GM21619 (cell line): Measurements from ENCODE around the gene CRYBG1.
"Not testable (repeated sequence)": the region's sequence is repeated elsewhere in the genome, so short reads cannot be mapped to it uniquely, and the experiment has no call there.

Experiments used
- ATAC-seq: cut with Tn5 transposase; IDR thresholded peaks from one replicate; pipeline ENCODE4 v1.9.1; 2021; ENCODE audit not compliant: unreplicated experiment

Gene CRYBG1

GRCh38 chr6:106490974-106491373, 130.5 kb downstream of the CRYBG1 start:
- ATAC-seq: no peak

GRCh38 chr6:106495014-106495413, 134.5 kb downstream of the CRYBG1 start:
- ATAC-seq: no peak

DNA sequence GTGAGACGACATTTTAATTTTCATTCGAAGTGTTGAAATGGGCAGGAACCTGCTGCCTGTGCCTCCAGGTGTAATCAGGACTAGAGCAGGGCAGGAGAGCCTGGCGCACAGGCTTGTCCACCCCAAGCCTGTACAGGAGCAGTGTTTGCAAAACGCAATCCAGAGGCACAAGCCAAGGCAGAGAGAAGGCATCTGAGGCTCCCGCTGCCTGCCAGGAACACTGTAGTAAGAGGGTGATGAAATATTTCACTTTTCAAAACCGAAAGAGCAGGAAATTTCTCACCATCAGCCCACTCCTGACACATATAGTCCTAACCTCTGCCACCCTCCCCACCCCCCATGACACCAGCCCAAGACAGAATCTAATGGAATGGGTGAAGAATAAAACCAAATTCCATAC, 136.3 kb downstream of the CRYBG1 start:
- ATAC-seq: no peak

- ATAC-seq: no peak
These were observed 141.4 kb downstream of the CRYBG1 start for GRCh38 chr6:106501960-106502371.

- ATAC-seq: no peak
These were observed 142.0 kb downstream of the CRYBG1 start for GRCh38 chr6:106502559-106502958.

DNA sequence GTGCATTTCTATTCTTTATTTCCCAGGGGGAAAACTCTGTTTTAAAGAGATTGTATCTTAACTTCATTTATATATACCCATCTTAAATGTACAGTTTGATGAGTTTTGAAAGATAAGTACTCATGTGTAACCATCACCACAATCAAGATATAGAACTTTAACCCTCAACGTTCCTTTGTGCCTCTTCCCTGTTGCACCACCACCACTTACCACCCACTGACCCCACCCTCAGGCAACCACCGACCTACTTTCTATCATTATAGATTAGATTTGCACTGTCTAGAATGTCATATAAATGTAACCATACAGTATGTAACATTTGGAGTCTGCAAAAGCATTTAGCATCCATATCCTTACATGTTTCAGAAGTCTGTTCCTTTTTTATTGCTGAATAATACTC, 147.8 kb downstream of the CRYBG1 start:
- no peak for ATAC-seq

DNA sequence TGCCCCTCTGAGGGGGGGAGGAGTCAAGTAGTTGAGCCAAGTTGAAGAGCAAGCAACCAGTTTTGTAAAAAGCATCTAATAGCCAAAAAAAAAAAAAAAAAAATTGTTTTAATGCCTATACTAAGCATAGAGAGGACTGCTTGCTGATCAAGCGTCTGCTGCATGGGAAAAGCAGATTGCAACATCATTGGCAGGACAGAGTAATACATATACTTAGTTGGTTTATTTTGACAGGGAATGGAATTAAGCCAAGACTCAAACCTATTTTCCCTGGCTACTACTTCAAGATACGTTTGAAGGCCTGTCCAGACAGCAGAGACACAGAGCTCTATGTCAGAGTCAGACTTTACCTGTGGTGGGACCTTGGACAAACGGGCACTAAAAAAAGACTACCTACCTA, 148.3 kb downstream of the CRYBG1 start:
- ATAC-seq: no peak

DNA sequence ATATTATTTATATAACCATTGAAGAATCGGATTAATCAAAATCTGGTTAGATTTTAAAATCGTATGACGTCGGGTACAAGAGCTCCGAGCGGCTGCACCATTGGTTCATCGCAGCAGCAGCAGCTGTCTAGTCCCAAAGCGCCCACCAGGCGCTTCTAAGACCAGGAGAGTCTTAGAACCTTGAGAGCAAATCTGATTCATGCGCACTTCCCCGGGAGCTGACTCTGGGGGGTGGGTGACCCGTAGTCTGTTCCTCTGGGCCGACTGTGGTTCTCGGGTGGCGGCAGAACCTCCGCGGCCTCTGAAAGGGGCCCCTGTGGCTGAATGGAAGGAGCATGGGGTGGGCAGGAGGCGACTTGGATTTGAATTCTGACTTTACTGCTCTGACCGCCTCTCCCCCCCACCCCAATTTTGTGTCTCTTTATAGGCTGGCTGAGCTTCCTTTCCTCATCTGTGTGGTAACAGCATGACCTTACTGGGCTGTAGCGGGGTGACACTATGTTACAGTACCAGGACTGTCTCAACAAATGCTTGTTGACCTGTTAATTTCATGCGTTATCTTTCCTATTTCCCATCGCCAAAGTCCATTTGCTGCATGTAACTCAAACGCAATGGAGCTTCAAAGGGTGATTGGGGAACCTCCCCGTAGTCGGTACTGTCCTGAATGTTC, 149.0 kb downstream of the CRYBG1 start:
- ATAC-seq: no peak

DNA sequence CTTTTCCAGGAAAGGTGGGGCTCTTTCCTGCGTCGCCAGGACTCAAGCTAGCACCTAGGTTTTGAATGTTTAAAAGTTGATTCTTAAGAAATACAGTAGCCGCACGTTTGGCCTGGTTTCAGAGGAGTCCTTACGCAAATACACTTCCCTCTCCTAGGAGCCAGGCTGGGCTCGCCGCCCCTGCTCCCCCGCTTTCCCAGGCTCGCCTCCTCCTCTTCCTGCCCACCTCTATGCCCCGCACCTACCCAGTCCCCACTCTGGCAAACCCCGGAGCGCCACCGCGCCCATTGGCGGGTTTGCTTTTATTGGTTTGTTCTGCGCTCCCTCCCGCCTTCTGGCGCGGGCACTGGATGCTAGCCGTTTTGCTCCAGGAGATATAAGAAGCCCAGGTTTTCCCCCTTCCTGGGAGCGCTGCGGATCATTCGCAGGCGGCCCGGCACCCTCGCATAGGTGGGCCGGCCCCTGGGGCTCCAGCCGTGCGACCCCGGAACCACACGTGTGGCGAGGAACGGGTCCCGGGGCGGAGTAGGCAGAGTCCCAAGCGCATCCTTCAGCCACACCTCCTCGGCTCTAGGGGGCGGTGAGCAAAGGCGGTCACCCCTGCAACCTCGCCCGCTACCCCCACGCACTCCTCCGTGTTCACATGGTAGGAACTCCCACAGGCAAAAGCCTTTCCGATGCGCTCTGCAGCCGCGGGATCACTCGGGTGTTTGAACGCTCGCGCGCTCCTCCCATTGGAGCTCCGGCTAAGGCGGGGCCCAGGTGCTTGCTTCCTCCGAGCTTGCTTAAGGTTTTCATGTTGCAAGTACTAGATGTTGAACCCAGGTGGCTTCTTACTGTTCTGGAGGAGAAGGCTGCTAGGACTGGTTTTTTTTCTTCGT, 149.8 kb downstream of the CRYBG1 start:
- ATAC-seq: peak; percentile 40

GRCh38 chr6:106511288-106512047, 151.0 kb downstream of the CRYBG1 start:
- ATAC-seq: no peak

GRCh38 chr6:106512048-106512967, 151.8 kb downstream of the CRYBG1 start:
- peak; percentile 52 for ATAC-seq

DNA sequence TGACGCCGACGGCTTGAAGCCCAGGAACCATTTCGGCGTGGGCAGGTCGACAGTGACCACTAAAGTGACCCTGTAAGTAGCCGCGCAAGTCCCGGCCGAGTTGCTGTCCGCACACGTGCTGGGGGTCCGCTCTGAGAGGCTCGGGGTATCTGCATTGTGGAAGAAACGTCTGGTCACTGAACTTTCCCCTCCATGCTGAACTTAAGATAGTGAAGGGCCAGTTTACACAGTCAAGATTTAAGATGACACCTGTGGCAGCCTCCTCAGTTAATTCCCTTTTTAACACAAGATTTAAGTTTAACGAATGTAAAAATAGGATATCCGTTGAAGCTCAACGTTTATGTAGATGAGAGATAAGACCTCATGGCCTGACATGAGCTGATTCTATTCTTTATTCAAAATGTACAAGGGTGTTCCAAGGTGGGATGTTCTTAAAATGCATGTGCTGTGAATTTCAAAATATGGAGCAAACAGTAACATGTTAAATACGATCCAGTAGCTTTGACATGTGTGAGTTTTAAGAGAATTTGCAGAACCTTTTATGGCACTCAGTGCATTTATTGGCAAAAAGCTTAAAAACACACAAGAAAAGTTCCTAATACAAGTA, 152.6 kb downstream of the CRYBG1 start:
- no peak for ATAC-seq

- no peak for ATAC-seq
These were observed 153.5 kb downstream of the CRYBG1 start for GRCh38 chr6:106513808-106514582.

- ATAC-seq: no peak
These were observed 154.0 kb downstream of the CRYBG1 start for GRCh38 chr6:106514583-106514885.

- not testable (repeated sequence) for ATAC-seq
These were observed 155.1 kb downstream of the CRYBG1 start for GRCh38 chr6:106515582-106515981.

GRCh38 chr6:106516616-106517015, 156.1 kb downstream of the CRYBG1 start:
- no peak for ATAC-seq

- ATAC-seq: no peak
These were observed 157.2 kb downstream of the CRYBG1 start for GRCh38 chr6:106517706-106518105.

DNA sequence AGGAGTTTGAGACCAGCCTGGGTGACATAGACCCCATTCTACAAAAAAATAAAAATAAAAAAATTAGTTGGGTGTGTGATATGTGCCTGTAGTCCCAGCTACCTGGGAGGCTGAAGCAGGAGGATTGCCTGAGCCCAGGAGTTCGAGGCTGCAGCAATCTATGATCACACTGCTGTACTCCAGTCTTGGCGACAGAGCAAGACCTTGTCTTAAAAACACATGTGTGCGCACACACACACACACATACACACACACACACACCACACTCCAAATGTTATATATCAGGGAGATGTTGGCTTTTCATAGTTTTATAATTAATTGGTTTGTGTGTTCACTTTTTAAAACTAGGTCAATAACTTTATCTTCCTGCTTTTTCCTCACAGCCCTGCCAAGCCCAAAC, 158.2 kb downstream of the CRYBG1 start:
- no peak for ATAC-seq
